ENCODE measurements around the gene EHD1.

EHD1 gene

GRCh38 chr11:64841592-64842365, 36.6 kb downstream of the EHD1 start:
- no peak for DNase-seq

- no peak for DNase-seq
Observed at GRCh38 chr11:64839887-64840782, 38.3 kb downstream of the EHD1 start.

- DNase-seq: no peak
Observed at GRCh38 chr11:64839335-64839734, 39.1 kb downstream of the EHD1 start.

- no peak for DNase-seq
Observed at GRCh38 chr11:64838600-64839334, 39.7 kb downstream of the EHD1 start.

GRCh38 chr11:64837887-64838351, 40.5 kb downstream of the EHD1 start:
- no peak for DNase-seq

GRCh38 chr11:64836448-64837072, 41.9 kb downstream of the EHD1 start:
- no peak for DNase-seq

- DNase-seq: no peak
Observed at GRCh38 chr11:64835616-64836447, 42.6 kb downstream of the EHD1 start.

- no peak for DNase-seq
Observed at GRCh38 chr11:64834723-64835615, 43.5 kb downstream of the EHD1 start.

- DNase-seq: no peak
Observed at GRCh38 chr11:64834031-64834722, 44.2 kb downstream of the EHD1 start.

GRCh38 chr11:64833509-64833908, 44.9 kb downstream of the EHD1 start:
- DNase-seq: no peak

GRCh38 chr11:64833198-64833502, 45.3 kb downstream of the EHD1 start:
- no peak for DNase-seq

GRCh38 chr11:64832467-64833197, 45.8 kb downstream of the EHD1 start:
- DNase-seq: no peak

GRCh38 chr11:64831411-64831891, 47.0 kb downstream of the EHD1 start:
- no peak for DNase-seq

GRCh38 chr11:64829536-64830251, 48.7 kb downstream of the EHD1 start:
- no peak for DNase-seq

GRCh38 chr11:64827451-64827839, 51.0 kb downstream of the EHD1 start:
- DNase-seq: no peak

- DNase-seq: no peak
Observed at GRCh38 chr11:64826578-64827450, 51.6 kb downstream of the EHD1 start.

- no peak for DNase-seq
Observed at GRCh38 chr11:64826062-64826461, 52.4 kb downstream of the EHD1 start.
